MM.1S (cell line): ENCODE results near the gene PLA2G2F.

ENCODE experiments used
- EZH2 ChIP-seq: fragments of 300-600 bp; sonication (generic); optimal IDR thresholded peaks from 2 replicates; pipeline ENCODE3; 2017; ENCODE audit warnings: low read depth, mild to moderate bottlenecking, antibody characterized with exemption, low read length, mixed read lengths
- TF ChIP-seq, protein P1 (sequence below): fragments of 300-600 bp; sonication (generic); IDR thresholded peaks from 2 replicates; pipeline ENCODE4 v1.5.1; 2016; ENCODE audit warnings: antibody characterized with exemption, low read length, mixed read lengths

DNA sequence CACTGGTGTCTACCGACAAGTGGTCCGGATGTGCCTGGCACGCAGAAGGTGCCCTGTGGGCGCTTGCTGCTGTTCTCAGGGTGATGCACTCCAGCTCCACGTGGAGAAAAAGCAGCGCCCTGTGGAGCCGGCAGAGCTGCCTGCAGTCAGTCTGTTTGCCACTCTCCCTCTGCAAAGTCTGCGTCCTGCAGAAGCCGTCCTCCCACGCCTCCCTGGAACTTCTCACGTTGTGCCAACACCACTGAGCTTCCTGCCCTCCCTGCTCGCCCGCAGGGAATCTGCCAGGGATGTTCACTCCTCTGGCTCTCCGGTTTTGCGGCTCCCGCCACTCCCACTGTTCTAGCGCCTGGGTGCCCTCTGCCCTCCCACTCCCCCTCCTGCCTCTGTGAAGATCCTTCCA lies 26.9 kb downstream of the PLA2G2F start:
- TF ChIP-seq, protein P1, sequence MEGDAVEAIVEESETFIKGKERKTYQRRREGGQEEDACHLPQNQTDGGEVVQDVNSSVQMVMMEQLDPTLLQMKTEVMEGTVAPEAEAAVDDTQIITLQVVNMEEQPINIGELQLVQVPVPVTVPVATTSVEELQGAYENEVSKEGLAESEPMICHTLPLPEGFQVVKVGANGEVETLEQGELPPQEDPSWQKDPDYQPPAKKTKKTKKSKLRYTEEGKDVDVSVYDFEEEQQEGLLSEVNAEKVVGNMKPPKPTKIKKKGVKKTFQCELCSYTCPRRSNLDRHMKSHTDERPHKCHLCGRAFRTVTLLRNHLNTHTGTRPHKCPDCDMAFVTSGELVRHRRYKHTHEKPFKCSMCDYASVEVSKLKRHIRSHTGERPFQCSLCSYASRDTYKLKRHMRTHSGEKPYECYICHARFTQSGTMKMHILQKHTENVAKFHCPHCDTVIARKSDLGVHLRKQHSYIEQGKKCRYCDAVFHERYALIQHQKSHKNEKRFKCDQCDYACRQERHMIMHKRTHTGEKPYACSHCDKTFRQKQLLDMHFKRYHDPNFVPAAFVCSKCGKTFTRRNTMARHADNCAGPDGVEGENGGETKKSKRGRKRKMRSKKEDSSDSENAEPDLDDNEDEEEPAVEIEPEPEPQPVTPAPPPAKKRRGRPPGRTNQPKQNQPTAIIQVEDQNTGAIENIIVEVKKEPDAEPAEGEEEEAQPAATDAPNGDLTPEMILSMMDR = no peak
- TF ChIP-seq EZH2 = no peak
